ENCODE results near the gene BCAS4.

BCAS4 gene

GRCh38 chr20:50857348-50857747 is 62.5 kb downstream of the BCAS4 start:
- TF ChIP-seq ZBTB48 (tag by site-specific recombination; IDR thresholded peaks at IDR 0.05) (no peak), ZNF174 (tag by site-specific recombination; IDR thresholded peaks at IDR 0.05) (no peak), GLIS2 (tag by site-specific recombination; IDR thresholded peaks at IDR 0.05) (no peak), ZNF354C (tag by site-specific recombination; IDR thresholded peaks at IDR 0.05; ENCODE audit: borderline replicate concordance, low read depth) (no peak), ZNF302 (tag by site-specific recombination; IDR thresholded peaks at IDR 0.05; ENCODE audit: low read depth) (no peak), ZNF280C (tag by site-specific recombination; IDR thresholded peaks at IDR 0.05) (no peak), ZNF624 (tag by site-specific recombination; IDR thresholded peaks at IDR 0.05) (no peak), ZNF366 (tag by site-specific recombination; conservative IDR thresholded peaks at IDR 0.05) (no peak), ZBTB44 (tag by site-specific recombination; IDR thresholded peaks at IDR 0.05) (no peak), ZNF121 (tag by site-specific recombination; IDR thresholded peaks at IDR 0.05) (no peak), ZNF544 (tag by site-specific recombination; IDR thresholded peaks at IDR 0.05) (no peak), ZNF18 (tag by site-specific recombination; IDR thresholded peaks at IDR 0.05) (no peak), ZNF311 (tag by site-specific recombination; IDR thresholded peaks at IDR 0.05; ENCODE audit: borderline replicate concordance) (no peak), ZSCAN30 (tag by site-specific recombination; IDR thresholded peaks at IDR 0.05) (no peak), HOXC10 (CRISPR knock-in tag; IDR thresholded peaks at IDR 0.05) (no peak), SP2 (tag by site-specific recombination; IDR thresholded peaks at IDR 0.05) (no peak)
- no peaks in the 10 kb centered on the region for H3K4me1 ChIP-seq (ENCODE audit: control insufficient read depth, insufficient read depth, low read length)
- H3K9me3 ChIP-seq (ENCODE audit: control insufficient read depth, insufficient read depth, low read depth, low read length): no peaks in the 10 kb centered on the region
- no peaks in the 10 kb centered on the region for H3K36me3 ChIP-seq (ENCODE audit: control insufficient read depth in 2 of 2, insufficient read depth in 1 of 2, low read length in 2 of 2)
- no peak overlapping the region for H3K27ac ChIP-seq (ENCODE audit: extremely low read depth, low read depth, low read length)
- no peak overlapping the region for H3K4me3 ChIP-seq (ENCODE audit: low read depth, low read length)
- POLR2A ChIA-PET: no interaction called here
- CTCF ChIA-PET: interaction anchor here (2.4 kb wide), 1 partner anchor 63 kb away, joined by 5 read pairs; the partner anchor contains the start of gene BCAS4

GRCh38 chr20:50858525-50858924 is 63.7 kb downstream of the BCAS4 start:
- no peak overlapping the region for H3K4me3 ChIP-seq (ENCODE audit: low read depth, low read length)
- POLR2A ChIA-PET: interaction anchor here (0.6 kb wide), 1 partner anchor 1082 kb away, joined by 5 read pairs; no protein-coding TSS in a partner anchor
- H3K36me3 ChIP-seq (ENCODE audit: control insufficient read depth in 2 of 2, insufficient read depth in 1 of 2, low read length in 2 of 2): no peaks in the 10 kb centered on the region
- no peak for TF ChIP-seq ZNF701 (tag by site-specific recombination; IDR thresholded peaks at IDR 0.05)
- TF ChIP-seq ZNF362 (tag by site-specific recombination; IDR thresholded peaks at IDR 0.05): peak; percentile 51; the same call in 1 of the 2 replicates
- H3K9me3 ChIP-seq (ENCODE audit: control insufficient read depth, insufficient read depth, low read depth, low read length): no peaks in the 10 kb centered on the region
- no peaks in the 10 kb centered on the region for H3K4me1 ChIP-seq (ENCODE audit: control insufficient read depth, insufficient read depth, low read length)
- CTCF ChIA-PET: interaction anchor here (2.4 kb wide), 1 partner anchor 64 kb away, joined by 5 read pairs; the partner anchor contains the start of gene BCAS4
- no peak overlapping the region for H3K27ac ChIP-seq (ENCODE audit: extremely low read depth, low read depth, low read length)
